HEK293T (cell line): Measurements from ENCODE around the gene CYP2S1.
"Not testable (repeated sequence)": the region's sequence is repeated elsewhere in the genome, so short reads cannot be mapped to it uniquely, and the experiment has no call there.

Experiments used
- CTCF ChIA-PET: fragments of 350-600 bp; formaldehyde crosslinking; extraction: SDS; loops from one replicate; lab custom pipeline; 2021; ENCODE audit warnings: antibody characterized with exemption, inconsistent platforms; lab: Yijun Ruan, JAX
- POLR2A ChIA-PET: fragments of 350-600 bp; formaldehyde crosslinking; extraction: SDS; loops from one replicate; lab custom pipeline; 2020; ENCODE audit warnings: antibody characterized with exemption, inconsistent platforms; lab: Yijun Ruan, JAX
- DNase-seq: peaks from one replicate; pipeline ENCODE4 v3.0.0; 2012; ENCODE audit warnings: mixed read lengths; ENCODE audit errors: extremely low spot score
- ARNT ChIP-seq: fragments of 450-650 bp; IDR thresholded peaks from 2 replicates; pipeline ENCODE4 v1.6.1; 2017; ENCODE audit warnings: mild to moderate bottlenecking
- BHLHE40 ChIP-seq: fragments of 450-650 bp; IDR thresholded peaks from 2 replicates; pipeline ENCODE4 v1.6.1; 2016; ENCODE audit warnings: mild to moderate bottlenecking, moderate library complexity, borderline replicate concordance
- CTBP1 ChIP-seq: fragments of 450-650 bp; IDR thresholded peaks from 2 replicates; pipeline ENCODE4 v1.6.1; 2016; ENCODE audit warnings: borderline replicate concordance
- ELF4 ChIP-seq: fragments of 450-650 bp; IDR thresholded peaks from 2 replicates; pipeline ENCODE4 v1.6.1; 2017; ENCODE audit warnings: antibody characterized with exemption
- FOXA1 ChIP-seq: fragments of 450-650 bp; IDR thresholded peaks from 2 replicates; pipeline ENCODE4 v1.6.1; 2016; ENCODE audit warnings: mild to moderate bottlenecking
- FOXM1 ChIP-seq: fragments of 450-650 bp; IDR thresholded peaks from 2 replicates; pipeline ENCODE4 v1.6.1; 2017; ENCODE audit warnings: mild to moderate bottlenecking, borderline replicate concordance
- HDGF ChIP-seq: fragments of 450-650 bp; IDR thresholded peaks from 2 replicates; pipeline ENCODE4 v1.6.1; 2017; ENCODE audit warnings: antibody characterized with exemption, borderline replicate concordance
- L3MBTL2 ChIP-seq: fragments of 450-650 bp; conservative IDR thresholded peaks from 2 replicates; pipeline ENCODE4 v1.6.1; 2016; ENCODE audit warnings: mild to moderate bottlenecking
- LEF1 ChIP-seq: fragments of 450-650 bp; IDR thresholded peaks from 2 replicates; pipeline ENCODE4 v1.6.1; 2017; ENCODE audit warnings: mild to moderate bottlenecking, borderline replicate concordance
- NFRKB ChIP-seq: fragments of 450-650 bp; IDR thresholded peaks from 2 replicates; pipeline ENCODE4 v1.6.1; 2016; ENCODE audit warnings: mild to moderate bottlenecking, moderate library complexity
- SP1 ChIP-seq: fragments of 450-650 bp; IDR thresholded peaks from 2 replicates; pipeline ENCODE4 v1.6.1; 2017
- SUZ12 ChIP-seq: fragments of 450-650 bp; IDR thresholded peaks from 2 replicates; pipeline ENCODE4 v1.6.1; 2016; ENCODE audit warnings: mild to moderate bottlenecking
- TARDBP ChIP-seq: fragments of 450-650 bp; IDR thresholded peaks from 2 replicates; pipeline ENCODE4 v1.6.1; 2016
- ZNF384 ChIP-seq: fragments of 450-650 bp; IDR thresholded peaks from 2 replicates; pipeline ENCODE4 v1.6.1; 2016
- TF ChIP-seq, protein P1 (sequence below): fragments of 450-650 bp; IDR thresholded peaks from 2 replicates; pipeline ENCODE4 v1.6.1; 2016

The CYP2S1 gene

DNA sequence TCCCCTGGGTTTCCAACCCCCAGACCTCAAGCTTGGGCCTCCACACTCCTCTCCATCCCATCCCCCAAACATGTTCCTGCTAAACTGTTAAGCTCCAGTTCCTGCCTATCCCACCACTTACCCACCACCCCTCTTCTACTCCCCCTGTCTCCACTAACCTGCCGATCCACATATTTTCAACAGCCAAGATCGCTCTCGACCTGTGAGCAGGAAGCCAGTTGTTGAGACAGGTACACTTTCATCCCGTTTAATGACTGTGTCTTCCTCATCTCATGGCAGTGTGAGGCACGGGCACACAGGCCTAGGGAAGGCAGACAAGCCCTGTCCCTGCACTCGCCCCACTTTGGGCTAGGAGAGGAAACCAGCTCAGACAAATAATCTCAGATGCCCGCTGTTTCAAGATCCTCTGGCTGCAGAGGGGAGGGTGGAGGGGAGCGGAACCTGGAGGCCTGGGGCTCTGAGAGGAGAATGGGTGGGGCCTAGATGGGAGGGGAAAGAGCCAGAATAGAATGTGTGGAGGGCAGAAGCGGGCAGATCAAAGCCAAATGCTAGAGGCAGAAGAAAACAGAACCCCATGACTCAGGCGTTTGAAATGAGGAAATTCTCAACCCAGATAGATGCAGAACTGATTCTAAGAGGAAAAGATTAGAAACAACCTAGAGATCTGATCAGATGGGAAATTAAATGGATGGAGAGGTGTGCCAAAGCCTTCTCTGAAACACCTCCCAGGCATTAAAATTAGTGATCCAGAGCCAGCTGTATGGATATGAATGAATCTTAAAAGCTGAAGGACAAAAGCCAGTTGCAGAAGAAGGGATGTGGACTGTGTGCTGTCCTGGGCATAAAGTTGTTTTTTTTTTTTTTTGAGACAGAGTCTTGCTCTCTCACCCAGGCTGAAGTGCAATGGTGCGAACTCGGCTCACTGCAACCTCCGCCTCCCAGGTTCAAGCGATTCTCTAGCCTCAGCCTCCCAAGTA lies 16.9 kb upstream of the CYP2S1 start:
- DNase-seq: no peak
- ChIA-PET CTCF (no interaction called here), POLR2A (interaction anchor here (0.6 to 0.9 kb wide), 2 partner anchors 111 to 263 kb away, joined by 3 read pairs; partner anchors contain the start of gene DMAC2)
- TF ChIP-seq FOXM1 (no peak), LEF1 (no peak), SUZ12 (no peak), NFRKB (no peak), L3MBTL2 (no peak), FOXA1 (no peak), SP1 (no peak), ARNT (no peak), ZNF384 (no peak), TARDBP (no peak), HDGF (no peak)

DNA sequence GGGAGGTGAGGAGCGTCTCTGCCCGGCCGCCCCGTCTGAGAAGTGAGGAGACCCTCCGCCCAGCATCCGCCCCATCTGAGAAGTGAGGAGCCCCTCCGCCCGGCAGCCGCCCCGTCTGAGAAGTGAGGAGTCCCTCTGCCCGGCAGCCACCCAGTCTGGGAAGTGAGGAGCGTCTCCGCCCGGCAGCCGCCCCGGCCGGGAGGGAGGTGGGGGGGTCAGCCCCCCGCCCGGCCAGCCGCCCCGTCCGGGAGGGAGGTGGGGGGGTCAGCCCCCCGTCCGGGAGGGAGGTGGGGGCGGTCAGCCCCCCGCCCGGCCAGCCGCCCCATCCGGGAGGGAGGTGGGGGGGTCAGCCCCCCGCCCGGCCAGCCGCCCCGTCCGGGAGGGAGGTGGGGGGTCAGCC lies 12.8 kb upstream of the CYP2S1 start:
- CTCF ChIA-PET, POLR2A ChIA-PET, DNase-seq: not testable (repeated sequence)

DNA sequence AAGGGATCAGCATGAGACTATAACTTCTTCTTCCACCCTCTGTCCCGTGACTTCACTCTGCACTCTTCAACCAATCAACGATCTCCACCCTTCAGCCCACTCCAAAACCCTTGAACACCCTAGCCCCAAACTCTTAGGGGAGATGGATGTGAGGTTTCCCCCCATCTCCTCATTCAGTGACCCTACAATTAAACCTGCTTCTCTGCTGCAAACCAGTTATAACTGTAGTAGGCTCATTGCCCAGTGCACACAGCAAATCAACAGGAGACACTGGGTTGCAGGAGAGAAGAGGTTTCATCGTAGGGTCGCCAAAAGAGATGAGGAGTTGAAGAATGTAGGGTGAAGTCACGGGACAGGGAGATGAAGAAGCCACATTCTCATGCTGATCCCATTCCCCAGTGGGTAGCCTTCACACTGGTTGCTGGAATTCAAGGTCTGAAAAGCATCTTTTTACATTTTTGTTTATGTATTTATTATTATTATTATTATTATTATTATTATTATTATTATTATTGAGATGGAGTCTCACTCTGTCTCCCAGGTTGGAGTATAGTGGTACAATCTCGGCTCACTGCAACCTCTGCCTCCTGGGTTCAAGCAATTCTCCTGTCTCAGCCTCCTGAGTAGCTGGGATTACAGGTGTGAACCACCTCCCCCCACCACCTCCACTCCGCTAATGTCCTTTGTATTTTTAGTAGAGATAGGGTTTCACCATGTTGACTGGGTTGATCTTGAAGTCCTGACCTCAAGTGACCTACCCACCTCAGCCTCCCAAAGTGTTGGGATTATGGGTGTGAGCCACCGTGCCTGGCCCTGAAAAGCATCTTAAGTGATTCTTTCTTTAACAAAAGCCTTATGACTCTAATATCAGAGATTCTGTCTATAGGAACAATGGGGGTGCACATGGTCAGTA lies 5.8 kb upstream of the CYP2S1 start:
- ChIA-PET CTCF (no interaction called here), POLR2A (no interaction called here)
- DNase-seq: no peak
- TF ChIP-seq, protein P1, sequence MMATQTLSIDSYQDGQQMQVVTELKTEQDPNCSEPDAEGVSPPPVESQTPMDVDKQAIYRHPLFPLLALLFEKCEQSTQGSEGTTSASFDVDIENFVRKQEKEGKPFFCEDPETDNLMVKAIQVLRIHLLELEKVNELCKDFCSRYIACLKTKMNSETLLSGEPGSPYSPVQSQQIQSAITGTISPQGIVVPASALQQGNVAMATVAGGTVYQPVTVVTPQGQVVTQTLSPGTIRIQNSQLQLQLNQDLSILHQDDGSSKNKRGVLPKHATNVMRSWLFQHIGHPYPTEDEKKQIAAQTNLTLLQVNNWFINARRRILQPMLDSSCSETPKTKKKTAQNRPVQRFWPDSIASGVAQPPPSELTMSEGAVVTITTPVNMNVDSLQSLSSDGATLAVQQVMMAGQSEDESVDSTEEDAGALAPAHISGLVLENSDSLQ: no peak
- no peak for TF ChIP-seq SUZ12
- TF ChIP-seq CTBP1: no peak

DNA sequence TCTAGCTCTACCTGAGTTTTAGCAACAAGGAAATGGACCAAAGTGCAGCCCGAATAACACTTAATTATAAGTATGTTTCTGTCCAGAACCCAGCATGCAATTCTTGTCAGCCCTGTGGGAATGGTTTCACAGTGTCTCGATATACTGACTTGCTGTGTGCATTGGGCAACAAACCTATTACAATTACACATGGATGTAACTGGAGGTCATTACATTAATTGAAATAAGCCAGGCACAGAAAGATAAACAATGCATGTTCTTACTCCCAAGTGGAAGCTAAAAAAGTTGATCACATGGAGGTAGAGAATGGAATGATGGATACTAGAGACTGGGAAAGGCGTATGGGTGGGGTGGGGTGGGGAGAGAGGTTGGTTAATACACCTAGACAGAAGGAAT lies 5.1 kb upstream of the CYP2S1 start:
- CTCF ChIA-PET: no interaction called here
- TF ChIP-seq ZNF384 (no peak), L3MBTL2 (no peak), SUZ12 (no peak), BHLHE40 (no peak), ARNT (no peak)
- no peak for DNase-seq
- POLR2A ChIA-PET: no interaction called here

DNA sequence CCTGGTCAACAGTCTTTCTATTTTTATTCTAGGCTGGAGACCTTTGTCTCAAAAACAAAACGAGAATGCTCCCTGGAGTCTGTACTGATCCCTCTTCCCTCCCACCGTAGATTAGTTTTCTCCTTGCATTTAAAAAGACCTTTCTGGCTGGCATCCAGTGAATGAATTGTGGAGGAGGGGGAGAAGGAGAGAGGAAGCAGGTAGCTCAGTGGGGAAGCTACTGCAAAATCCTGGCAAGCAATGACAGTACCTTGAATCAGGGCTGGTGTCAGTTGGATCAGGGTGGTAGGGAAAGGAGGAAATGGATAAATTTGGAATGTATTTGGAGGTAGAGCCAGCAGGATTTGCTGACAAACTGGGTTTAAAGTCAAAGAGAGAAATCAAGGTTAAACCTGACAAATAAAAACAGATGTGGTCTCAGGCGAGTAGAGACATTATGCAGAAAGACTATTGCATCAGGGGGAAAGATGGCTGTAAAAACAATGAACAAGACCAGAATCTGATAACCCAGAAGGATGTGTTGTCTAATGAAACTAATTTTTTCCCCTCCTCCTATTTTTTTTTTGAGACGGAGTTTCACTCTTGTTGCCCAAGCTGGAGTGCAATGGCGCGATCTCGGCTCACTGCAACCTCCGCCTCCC lies 3.5 kb upstream of the CYP2S1 start:
- no peak for DNase-seq
- TF ChIP-seq, protein P1: no peak
- TF ChIP-seq LEF1 (no peak), NFRKB (no peak), L3MBTL2 (no peak), ZNF384 (no peak), SUZ12 (no peak), FOXM1 (no peak)
- ChIA-PET POLR2A (no interaction called here), CTCF (interaction anchor here (0.5 to 0.6 kb wide), 3 partner anchors 30 to 249 kb away, joined by 3 to 4 read pairs (median 3); no protein-coding TSS in a partner anchor)

DNA sequence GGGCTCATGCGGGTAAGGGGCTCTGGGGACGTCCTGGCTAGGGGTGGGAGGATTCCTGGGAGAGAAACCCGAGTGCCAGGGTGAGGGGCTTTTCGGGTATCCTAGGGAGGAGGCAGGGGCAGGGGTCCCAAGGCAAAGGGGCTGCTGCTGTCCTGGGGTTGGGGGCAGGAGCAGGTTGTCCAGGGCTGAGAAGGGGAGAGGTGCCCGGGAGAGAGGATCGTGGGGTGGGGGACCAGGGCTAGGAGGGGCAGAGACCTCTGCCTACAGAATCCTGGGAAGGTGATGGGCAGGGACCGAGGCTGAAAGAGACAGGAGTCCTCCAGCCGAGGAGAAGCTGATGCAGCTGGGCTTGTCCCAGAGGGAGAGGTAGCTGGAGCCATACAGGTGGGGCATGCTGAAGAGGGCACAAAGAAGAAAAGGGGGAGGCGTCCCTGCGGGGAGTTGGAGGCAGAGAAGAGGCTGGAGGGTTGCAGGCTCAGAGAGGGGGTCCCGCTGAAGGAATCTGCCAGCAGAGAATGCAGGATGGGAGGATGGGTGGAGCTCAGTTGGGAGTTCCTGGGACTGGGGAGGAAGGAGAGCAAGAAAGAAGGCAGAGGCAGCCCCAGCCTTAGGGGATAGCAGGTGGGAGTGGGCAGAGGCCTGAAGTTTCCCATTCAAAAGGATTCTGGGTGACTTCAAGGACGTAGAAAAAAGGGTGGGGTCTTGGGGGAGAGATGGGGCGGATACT lies 574 bp downstream of the CYP2S1 start:
- ChIA-PET POLR2A (interaction anchor here (0.8 to 1.0 kb wide), 2 partner anchors 33 to 70 kb away, joined by 3 to 4 read pairs; partner anchors contain the start of gene HNRNPUL1), CTCF (no interaction called here)
- TF ChIP-seq LEF1 (no peak), BHLHE40 (no peak), NFRKB (no peak), ELF4 (no peak), SUZ12 (no peak), TARDBP (no peak), ARNT (no peak), L3MBTL2 (no peak), CTBP1 (no peak), FOXA1 (no peak), FOXM1 (no peak)
- TF ChIP-seq, protein P1: no peak
- no peak for DNase-seq
